Measurements from ENCODE around the gene RASAL2.

RASAL2 gene

DNA sequence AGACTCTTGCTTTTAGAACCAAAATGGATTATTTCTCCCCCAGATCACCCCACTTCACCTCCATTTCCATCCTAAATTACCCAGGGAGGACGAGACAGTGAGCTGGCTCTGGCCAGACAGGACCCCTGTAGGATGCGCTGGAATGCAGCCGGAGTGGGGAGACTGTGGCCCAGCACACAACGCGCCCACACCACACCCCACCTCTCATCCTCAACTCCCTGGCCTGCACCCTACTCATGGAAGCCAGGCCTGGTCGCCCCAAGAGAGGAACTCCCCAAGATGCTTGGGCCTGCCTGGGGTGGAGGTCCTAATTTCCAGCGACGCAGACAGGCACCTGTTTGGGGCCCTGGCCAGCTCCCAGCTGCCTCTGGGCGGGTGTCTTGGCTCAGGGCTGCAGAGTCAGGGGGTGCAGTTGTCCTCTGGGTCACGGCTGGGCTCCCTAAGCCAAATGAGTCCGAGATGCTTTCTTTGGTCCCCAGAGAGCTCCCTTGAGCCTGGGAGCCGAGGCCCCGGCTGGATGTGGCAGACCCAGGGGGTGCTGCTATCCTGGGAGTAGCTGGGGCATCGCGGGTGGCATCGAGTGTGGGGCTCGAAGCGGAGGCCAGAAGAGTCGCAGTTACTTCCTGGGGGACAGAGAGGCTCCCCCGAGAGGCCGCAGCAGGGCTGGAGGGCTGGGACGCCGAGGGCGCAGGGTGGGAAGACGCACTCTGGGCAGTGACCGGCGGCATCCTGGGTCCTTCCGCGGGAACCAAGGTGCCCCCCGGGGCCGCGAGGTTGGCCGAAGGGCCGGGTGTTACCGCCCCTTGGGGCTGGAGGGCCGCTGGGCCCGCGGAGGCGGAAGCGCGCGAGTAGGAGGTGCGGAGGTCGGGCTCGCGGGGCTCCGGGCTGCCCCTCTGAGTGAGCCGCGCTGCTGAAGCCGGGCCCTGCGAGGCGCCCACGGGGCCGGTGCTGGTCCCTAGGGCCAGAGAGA, 392.5 kb downstream of the RASAL2 start:
- DNase-seq (ENCODE audit: low read depth in 1 of 2, low spot score in 1 of 2): no peak

DNA sequence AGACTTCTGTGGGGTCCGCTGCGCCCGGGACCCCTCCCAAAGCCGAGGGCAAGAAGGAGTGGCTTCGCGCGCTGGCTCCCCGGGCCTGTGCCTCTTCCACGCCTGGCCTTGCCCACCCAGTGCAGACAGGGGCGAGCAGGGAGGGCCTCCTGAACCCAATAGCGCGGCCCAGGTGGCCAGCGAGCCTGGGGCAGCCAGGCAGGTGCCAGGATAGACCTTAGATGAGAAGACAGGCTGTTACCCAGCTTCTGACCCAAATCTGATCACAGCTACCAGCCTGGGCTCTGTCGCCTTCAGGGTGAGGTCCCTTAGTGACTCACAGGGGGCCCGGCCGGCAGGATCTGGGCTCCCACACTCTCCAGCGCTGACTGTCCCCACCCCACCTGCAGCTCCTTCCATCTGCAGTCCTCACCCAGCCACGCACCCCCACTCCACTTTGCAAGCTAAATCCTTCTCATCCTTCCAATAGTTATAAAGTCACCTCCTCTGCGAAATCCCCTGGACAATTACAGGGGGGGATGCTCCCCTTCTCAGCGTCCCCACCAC, 393.2 kb downstream of the RASAL2 start:
- no peak for DNase-seq (ENCODE audit: low read depth in 1 of 2, low spot score in 1 of 2)

GRCh38 chr1:178488393-178488792, 394.5 kb downstream of the RASAL2 start:
- no peak for DNase-seq (ENCODE audit: low read depth in 1 of 2, low spot score in 1 of 2)

- no peak for DNase-seq (ENCODE audit: low read depth in 1 of 2, low spot score in 1 of 2)
Measured at GRCh38 chr1:178489399-178489798, 395.5 kb downstream of the RASAL2 start.

DNA sequence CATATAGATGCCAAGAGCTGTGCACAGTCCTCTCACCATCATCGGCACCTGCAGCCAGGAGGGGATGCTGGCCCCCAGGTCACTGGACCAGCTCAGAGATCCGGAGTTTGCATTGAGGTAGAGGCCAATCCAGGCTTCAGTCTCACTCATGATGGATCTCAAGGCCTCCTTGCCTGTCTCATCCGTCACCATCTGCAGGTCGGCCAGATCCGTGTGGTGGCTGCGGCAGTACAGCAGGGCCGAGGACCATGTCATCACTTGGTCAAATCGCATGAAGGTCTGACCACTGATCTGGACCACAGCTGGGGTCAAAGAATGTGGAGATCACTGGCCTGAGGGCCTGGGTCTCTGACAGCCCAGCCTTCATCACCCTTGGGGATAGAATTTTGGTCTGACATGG, 396.2 kb downstream of the RASAL2 start:
- DNase-seq (ENCODE audit: low read depth in 1 of 2, low spot score in 1 of 2): no peak

GRCh38 chr1:178490967-178491366, 397.1 kb downstream of the RASAL2 start:
- DNase-seq (ENCODE audit: low read depth in 1 of 2, low spot score in 1 of 2): no peak

GRCh38 chr1:178491721-178492120, 397.8 kb downstream of the RASAL2 start:
- DNase-seq (ENCODE audit: low read depth in 1 of 2, low spot score in 1 of 2): no peak

DNA sequence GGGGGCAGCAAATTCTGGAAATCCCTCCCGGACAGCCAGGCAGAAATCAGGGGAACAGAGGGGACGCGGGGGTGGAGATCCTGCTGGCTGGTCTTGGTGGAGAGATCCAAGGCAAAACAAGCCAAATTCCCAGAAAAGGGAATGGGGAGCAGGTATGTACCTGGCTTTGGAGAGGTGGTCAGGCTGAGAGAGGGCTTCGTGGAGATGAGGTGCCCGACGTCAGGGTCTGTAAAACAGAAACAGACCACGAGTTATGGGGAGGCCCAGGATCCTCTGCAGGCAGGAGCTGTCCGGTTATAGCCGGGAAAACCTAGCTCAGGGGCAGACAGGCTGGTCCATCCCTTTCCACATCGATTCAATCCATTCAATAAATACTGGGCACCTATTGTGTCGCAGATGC, 398.4 kb downstream of the RASAL2 start:
- DNase-seq (ENCODE audit: low read depth in 1 of 2, low spot score in 1 of 2): no peak

DNA sequence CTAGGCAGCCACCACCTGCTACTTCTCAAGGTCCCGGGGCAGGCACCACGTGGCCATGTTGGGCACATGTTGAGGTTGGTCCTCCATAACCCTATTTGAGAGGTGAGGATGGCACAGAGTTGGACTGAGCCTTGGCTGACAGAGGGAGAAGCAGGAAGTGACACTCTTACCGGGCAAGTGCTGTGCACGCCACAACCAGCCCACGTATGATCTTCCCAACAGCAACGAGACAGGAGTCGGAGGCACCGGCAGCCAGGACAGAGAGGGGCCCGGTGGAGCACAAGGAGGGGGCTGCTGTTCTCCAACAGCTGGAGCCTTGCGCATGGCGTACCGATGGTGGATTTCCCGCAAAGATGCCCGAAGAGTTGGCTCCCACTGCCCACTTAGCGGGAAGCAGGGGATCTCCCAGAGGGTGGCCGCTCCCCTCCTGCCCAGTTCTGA, 399.4 kb downstream of the RASAL2 start:
- no peak for DNase-seq (ENCODE audit: low read depth in 1 of 2, low spot score in 1 of 2)

DNA sequence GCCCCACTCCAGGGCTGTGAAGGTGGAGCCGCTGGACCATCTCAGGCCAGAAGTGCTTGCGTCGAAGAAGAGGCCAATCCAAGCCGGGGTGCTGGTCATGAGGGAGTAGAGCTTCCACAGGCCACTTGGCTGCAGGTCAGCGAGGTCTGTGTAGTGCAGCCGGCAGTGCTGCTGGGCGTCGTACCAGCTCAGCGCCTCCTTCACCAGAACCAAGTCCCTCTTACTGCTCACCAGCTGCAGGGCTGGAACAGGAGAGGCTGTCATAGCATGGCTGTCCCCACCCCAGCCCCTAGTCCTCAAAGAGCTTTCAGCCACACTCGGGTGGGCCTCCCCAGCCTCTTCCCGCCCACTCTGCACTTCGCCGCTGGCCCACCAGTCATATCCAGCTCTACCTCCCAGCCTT, 400.7 kb downstream of the RASAL2 start:
- DNase-seq (ENCODE audit: low read depth in 1 of 2, low spot score in 1 of 2): no peak

DNA sequence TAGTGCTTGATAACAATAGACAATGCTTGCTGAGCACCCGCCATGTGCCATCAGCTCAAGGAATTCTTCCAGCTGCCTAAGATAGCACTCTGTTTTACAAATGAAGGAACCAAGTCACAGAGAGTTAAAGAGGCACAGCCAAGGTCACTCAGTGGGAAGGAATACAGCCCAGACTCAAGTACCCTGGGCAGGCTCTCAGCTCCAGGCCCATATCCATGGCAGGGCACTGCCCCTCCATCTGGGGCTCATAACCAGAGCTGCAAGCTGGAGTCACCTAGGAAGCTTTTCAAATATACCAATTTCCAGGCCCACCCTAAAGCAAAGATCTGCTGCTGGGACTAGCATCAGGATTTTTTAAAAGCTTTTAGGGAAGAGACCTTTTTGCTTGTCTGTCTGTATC, 401.3 kb downstream of the RASAL2 start:
- no peak for DNase-seq (ENCODE audit: low read depth in 1 of 2, low spot score in 1 of 2)

DNA sequence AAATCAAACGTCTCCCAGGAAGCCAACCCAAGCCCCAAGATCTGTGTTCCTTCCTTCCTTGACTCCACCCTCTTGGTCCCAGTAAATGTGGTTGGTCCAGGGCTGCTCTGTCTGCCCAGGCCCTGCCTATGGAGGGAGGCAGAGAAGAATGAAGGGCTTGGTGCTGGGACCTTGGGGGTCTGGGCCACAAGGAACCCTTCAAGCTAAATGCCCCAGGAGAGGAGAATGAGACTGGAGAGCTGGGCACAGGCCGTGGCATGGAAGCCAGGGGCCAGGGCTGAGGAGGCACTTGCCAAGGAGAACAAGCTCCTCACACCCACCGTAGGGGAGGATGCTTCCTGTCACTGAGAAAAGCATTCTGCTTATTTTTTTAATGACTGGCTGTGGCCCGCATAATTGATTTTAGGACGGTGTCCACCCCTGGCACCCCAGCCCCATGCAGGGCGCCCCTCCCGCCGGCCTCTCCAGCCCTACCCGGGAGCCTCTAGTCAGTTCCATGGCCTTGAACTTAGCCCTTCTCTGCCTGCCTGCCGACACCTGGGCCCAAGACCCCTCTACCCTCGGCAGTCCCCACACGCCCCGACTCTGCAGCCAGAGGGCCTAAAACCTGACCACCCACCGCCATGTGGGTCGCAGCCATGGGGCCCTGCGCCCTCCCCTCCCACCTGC, 402.0 kb downstream of the RASAL2 start:
- DNase-seq (ENCODE audit: low read depth in 1 of 2, low spot score in 1 of 2): no peak

GRCh38 chr1:178496410-178497135, 402.7 kb downstream of the RASAL2 start, which contains the start of gene CLEC20A:
CLEC20A (minus strand) TSS chr1:178496964; CDS start chr1:178496939, 25 bp downstream.
- no peak for DNase-seq (ENCODE audit: low read depth in 1 of 2, low spot score in 1 of 2)

GRCh38 chr1:178497903-178498478, 404.1 kb downstream of the RASAL2 start:
- no peak for DNase-seq (ENCODE audit: low read depth in 1 of 2, low spot score in 1 of 2)

- no peak for DNase-seq (ENCODE audit: low read depth in 1 of 2, low spot score in 1 of 2)
Measured at GRCh38 chr1:178498896-178499675, 405.2 kb downstream of the RASAL2 start.

GRCh38 chr1:178500091-178500770, 406.3 kb downstream of the RASAL2 start:
- DNase-seq (ENCODE audit: low read depth in 1 of 2, low spot score in 1 of 2): no peak

DNA sequence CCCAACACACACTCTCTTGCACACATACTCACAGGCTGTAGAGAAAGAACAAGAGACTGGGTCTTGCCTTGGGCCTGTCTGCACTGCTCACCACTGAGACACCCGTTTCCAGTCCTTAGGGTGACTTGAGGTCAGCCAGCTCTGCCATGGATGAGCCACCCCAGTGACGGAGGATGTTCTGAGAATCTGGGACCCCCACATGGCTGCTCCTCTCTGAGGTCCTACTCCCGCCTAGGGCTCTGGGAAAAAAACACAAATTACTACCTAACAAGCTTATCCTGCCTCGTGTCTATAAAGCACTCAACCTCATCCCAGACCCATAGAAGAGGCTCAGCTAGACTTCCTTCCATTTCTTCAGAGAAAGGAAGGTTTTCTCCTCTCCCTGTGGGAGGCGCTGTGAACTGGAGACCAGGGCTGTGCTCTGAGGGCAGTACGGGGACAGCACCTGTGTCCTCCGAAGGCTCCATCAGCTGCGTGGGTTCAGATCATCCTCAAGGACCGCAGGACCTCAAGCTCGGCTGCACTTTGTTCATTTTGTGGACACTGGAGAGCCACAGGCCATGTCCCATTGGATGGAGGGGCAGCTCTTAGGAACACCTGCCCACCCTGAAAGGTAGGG, 407.1 kb downstream of the RASAL2 start:
- DNase-seq (ENCODE audit: low read depth in 1 of 2, low spot score in 1 of 2): no peak

- DNase-seq (ENCODE audit: low read depth in 1 of 2, low spot score in 1 of 2): no peak
Measured at GRCh38 chr1:178501705-178502329, 407.9 kb downstream of the RASAL2 start.

- DNase-seq (ENCODE audit: low read depth in 1 of 2, low spot score in 1 of 2): no peak
Measured at GRCh38 chr1:178502330-178502714, 408.4 kb downstream of the RASAL2 start.
